Measurements from ENCODE around the gene SCTR. TPM values are rescaled to one million over a fixed set of nuclear protein-coding genes. Genes with fewer than 3 reads are reported as not detected.

Gene SCTR
- total and polyA plus RNA-seq, 2 donors (not counting 1 experiment from before 2014, with no cell fraction given) = not detected

- H3K27ac ChIP-seq (ENCODE audit: low read length in 2 of 2) = no peak overlapping the region
- no peaks in the 10 kb centered on the region for H3K9me3 Mint-ChIP-seq (ENCODE audit: insufficient read depth)
- CTCF ChIA-PET = no interaction called here
- no peaks in the 10 kb centered on the region for H3K79me2 ChIP-seq (ENCODE audit: control insufficient read depth, insufficient read depth, low read length)
- no peak overlapping the region for H2AFZ ChIP-seq (ENCODE audit: insufficient read depth, low read depth, low read length, poor library complexity, severe bottlenecking)
- H3K9ac ChIP-seq (ENCODE audit: low read length) = no peak overlapping the region
- intact Hi-C loops (cut with micrococcal nuclease) = no loop called here
- H3K27ac Mint-ChIP-seq = no peak overlapping the region
- H4K20me1 ChIP-seq (ENCODE audit: control insufficient read depth, insufficient read depth, low read length, poor library complexity, severe bottlenecking) = no peaks in the 10 kb centered on the region
- ATAC-seq (ENCODE audit: low read depth) (no peak), DNase-seq (no peak)
- H3K27me3 Mint-ChIP-seq = peaks cover 43% of the 10 kb centered on the region
- H3K36me3 ChIP-seq (replicated peaks in 1 of 2; ENCODE audit: control extremely low read depth in 1 of 2, control insufficient read depth in 1 of 2, extremely low read depth in 1 of 2, insufficient read depth in 2 of 2, low read length in 1 of 2) = no peaks in the 10 kb centered on the region
- H3K27me3 ChIP-seq (replicated peaks in 1 of 4; ENCODE audit: control extremely low read depth in 1 of 4, control insufficient read depth in 3 of 4, insufficient read depth in 4 of 4, low read length in 3 of 4) = peaks cover 0 to 9% (median 6%) of the 10 kb centered on the region in 4 experiments
- no peak overlapping the region for H3K4me3 Mint-ChIP-seq
- POLR2A ChIA-PET = no interaction called here
- TF ChIP-seq CTCF (IDR thresholded peaks at IDR 0.05) (no peak), EZH2 (IDR thresholded peaks at IDR 0.05; ENCODE audit: borderline replicate concordance, insufficient read depth, low read depth, low read length, poor library complexity, severe bottlenecking) (no peak)
- no peak overlapping the region for H3K4me2 ChIP-seq (replicated peaks; ENCODE audit: low read depth, low read length, poor library complexity, severe bottlenecking)
- H3K4me1 Mint-ChIP-seq = no peaks in the 10 kb centered on the region
- no peak overlapping the region for H3K4me3 ChIP-seq (ENCODE audit: control extremely low read depth in 1 of 5, extremely low read depth in 1 of 5, insufficient read depth in 1 of 5, low read depth in 2 of 5, low read length in 4 of 5)
- whole genome bisulfite sequencing (ENCODE audit: insufficient coverage) = 77% methylated on average over 10 of the region's 10 CpGs
- H3K9me3 ChIP-seq (ENCODE audit: control extremely low read depth in 1 of 3, control insufficient read depth in 2 of 3, insufficient read depth in 1 of 3, low read length in 2 of 3) = peaks cover 0 to 10% (median 0%) of the 10 kb centered on the region in 3 donors
- no peaks in the 10 kb centered on the region for H3K4me1 ChIP-seq (ENCODE audit: control insufficient read depth in 2 of 2, insufficient read depth in 2 of 2, low read length in 2 of 2)
Measured at GRCh38 chr2:119518401-119519056, 5.8 kb downstream of the SCTR start.

- Histone ChIP-seq H3K9me3 (ENCODE audit: control extremely low read depth in 1 of 3, control insufficient read depth in 2 of 3, insufficient read depth in 1 of 3, low read length in 2 of 3) (peaks cover 0 to 10% (median 0%) of the 10 kb centered on the region in 3 donors), H4K20me1 (ENCODE audit: control insufficient read depth, insufficient read depth, low read length, poor library complexity, severe bottlenecking) (no peaks in the 10 kb centered on the region), H3K4me1 (ENCODE audit: control insufficient read depth in 2 of 2, insufficient read depth in 2 of 2, low read length in 2 of 2) (no peaks in the 10 kb centered on the region), H3K79me2 (ENCODE audit: control insufficient read depth, insufficient read depth, low read length) (no peaks in the 10 kb centered on the region), H3K27ac (ENCODE audit: low read length in 2 of 2) (no peak overlapping the region), H3K27me3 (replicated peaks in 1 of 4; ENCODE audit: control extremely low read depth in 1 of 4, control insufficient read depth in 3 of 4, insufficient read depth in 4 of 4, low read length in 3 of 4) (peaks cover 0 to 7% (median 2%) of the 10 kb centered on the region in 4 experiments), H3K36me3 (replicated peaks in 1 of 2; ENCODE audit: control extremely low read depth in 1 of 2, control insufficient read depth in 1 of 2, extremely low read depth in 1 of 2, insufficient read depth in 2 of 2, low read length in 1 of 2) (no peaks in the 10 kb centered on the region), H3K4me2 (replicated peaks; ENCODE audit: low read depth, low read length, poor library complexity, severe bottlenecking) (no peak overlapping the region), H3K4me3 (ENCODE audit: control extremely low read depth in 1 of 5, extremely low read depth in 1 of 5, insufficient read depth in 1 of 5, low read depth in 2 of 5, low read length in 4 of 5) (no peak overlapping the region), H3K9ac (ENCODE audit: low read length) (no peak overlapping the region), H2AFZ (ENCODE audit: insufficient read depth, low read depth, low read length, poor library complexity, severe bottlenecking) (no peak overlapping the region)
- Mint-ChIP-seq H3K27ac (no peak overlapping the region), H3K4me1 (no peaks in the 10 kb centered on the region), H3K4me3 (no peak overlapping the region), H3K9me3 (ENCODE audit: insufficient read depth) (no peaks in the 10 kb centered on the region), H3K27me3 (peaks cover 43% of the 10 kb centered on the region)
- DNase-seq (peak; percentile 27), ATAC-seq (ENCODE audit: low read depth) (no peak)
- TF ChIP-seq CTCF (IDR thresholded peaks at IDR 0.05) = peak; percentile 49
- no peak for TF ChIP-seq EZH2 (IDR thresholded peaks at IDR 0.05; ENCODE audit: borderline replicate concordance, insufficient read depth, low read depth, low read length, poor library complexity, severe bottlenecking)
- CTCF ChIA-PET = no interaction called here
- POLR2A ChIA-PET = no interaction called here
- WGBS (ENCODE audit: insufficient coverage) = 13% methylated on average over 6 of the region's 7 CpGs
- intact Hi-C loops (cut with micrococcal nuclease) = no loop called here
Measured at GRCh38 chr2:119517433-119517832, 6.8 kb downstream of the SCTR start.
